PC-3 (cell line): ENCODE data around the gene FCF1. TPM values are rescaled to one million over a fixed set of nuclear protein-coding genes. Genes with fewer than 3 reads are reported as not detected.

ENCODE experiments used
- ATAC-seq: fragments of 200-7000 bp; cut with Tn5 transposase; 2 replicates; pipeline ENCODE4 v1.9.1; 2020; ENCODE audit warnings: mild to moderate bottlenecking, moderate library complexity
- BruUV-seq: library from RNA; stranded (reverse); fragments of 400-500 nt; replicated peaks from 2 replicates; lab custom pipeline; 2021; lab: Mats Ljungman, UMichigan
- CTCF ChIA-PET: fragments of 300-600 bp; sonication (Branson Sonifier 250); formaldehyde crosslinking; loops from one replicate; lab custom pipeline; 2022; ENCODE audit warnings: antibody characterized with exemption; lab: Charles Lee
- POLR2A ChIA-PET: fragments of 300-600 bp; sonication (Branson Sonifier 250); formaldehyde crosslinking; loops from one replicate; lab custom pipeline; 2022; ENCODE audit warnings: antibody characterized with exemption; ENCODE audit not compliant: unreplicated experiment; lab: Charles Lee
- DNase-seq: peaks from one replicate; pipeline ENCODE4 v3.0.0-alpha.2; 2015
- H2AFZ ChIP-seq: fragments of 300-600 bp; sonication (generic); 2 replicates; pipeline ENCODE4 v1.6.0; 2016; ENCODE audit warnings: antibody characterized with exemption, low read length
- H3F3A ChIP-seq: fragments of 300-600 bp; sonication (generic); one replicate; pipeline ENCODE4 v1.6.0; 2017; ENCODE audit warnings: antibody characterized with exemption, low read length, control low read depth, mild to moderate bottlenecking; ENCODE audit not compliant: unreplicated experiment
- H3K27ac ChIP-seq: fragments of 300-600 bp; sonication (generic); 2 replicates; pipeline ENCODE4 v1.5.1; 2016; ENCODE audit warnings: mild to moderate bottlenecking, low read length
- H3K27me3 ChIP-seq: fragments of 300-600 bp; sonication (generic); 2 replicates; pipeline ENCODE4 v1.6.1; 2016; ENCODE audit warnings: low read length, mixed read lengths
- H3K36me3 ChIP-seq: fragments of 300-600 bp; sonication (generic); 2 replicates; pipeline ENCODE4 v1.6.1; 2016; ENCODE audit warnings: low read depth, mixed run types, low read length, mixed read lengths
- H3K4me1 ChIP-seq: fragments of 300-600 bp; sonication (generic); 2 replicates; pipeline ENCODE4 v1.5.1; 2016; ENCODE audit warnings: low read length; ENCODE audit not compliant: insufficient read depth
- H3K4me2 ChIP-seq: fragments of 300-600 bp; sonication (generic); 2 replicates; pipeline ENCODE4 v1.6.0; 2016; ENCODE audit warnings: low read length
- H3K4me3 ChIP-seq: fragments of 300-600 bp; sonication (generic); 2 replicates; pipeline ENCODE4 v1.5.1; 2016; ENCODE audit warnings: mild to moderate bottlenecking, low read length, mixed read lengths
- H3K79me2 ChIP-seq: fragments of 300-600 bp; sonication (generic); 2 replicates; pipeline ENCODE4 v1.6.1; 2017; ENCODE audit warnings: low read length, mixed read lengths
- H3K9ac ChIP-seq: fragments of 300-600 bp; sonication (generic); 2 replicates; pipeline ENCODE4 v1.6.0; 2016; ENCODE audit warnings: mild to moderate bottlenecking, low read length
- H3K9me2 ChIP-seq: fragments of 300-600 bp; sonication (generic); replicated peaks from 2 replicates; pipeline ENCODE4 v1.6.1; 2016; ENCODE audit warnings: mixed run types, low read length, mixed read lengths
- H3K9me3 ChIP-seq: fragments of 300-600 bp; sonication (generic); 2 replicates; pipeline ENCODE4 v1.6.1; 2016; ENCODE audit warnings: low read length, mixed read lengths
- H4K20me1 ChIP-seq: fragments of 300-600 bp; sonication (generic); 2 replicates; pipeline ENCODE4 v1.6.1; 2016; ENCODE audit warnings: low read length, mixed read lengths
- EZH2 ChIP-seq: fragments of 300-600 bp; sonication (generic); IDR thresholded peaks from one replicate; pipeline ENCODE4 v1.6.1; 2017; ENCODE audit warnings: antibody characterized with exemption, mild to moderate bottlenecking, low read length; ENCODE audit not compliant: unreplicated experiment
- EZH2phosphoT487 ChIP-seq: fragments of 300-600 bp; sonication (generic); IDR thresholded peaks from 2 replicates; pipeline ENCODE4 v1.6.1; 2018; ENCODE audit warnings: mild to moderate bottlenecking, antibody characterized with exemption, low read length, borderline replicate concordance
- intact Hi-C: fragments of 100-400 bp; cut with micrococcal nuclease; formaldehyde crosslinking; loops from 2 replicates; pipeline ENCODE4 v1.9.0; 2023
- total RNA-seq: library from RNA; depleted of rRNA; stranded (reverse); fragments of >200 nt; gene quantifications from 2 replicates; pipeline ENCODE4 v1.2.3, GENCODE V29; 2014
- TF ChIP-seq, protein P1 (sequence below): fragments of 300-600 bp; sonication (generic); conservative IDR thresholded peaks from 2 replicates; pipeline ENCODE4 v1.5.1; 2017; ENCODE audit warnings: antibody characterized with exemption, low read depth, mild to moderate bottlenecking, low read length

The FCF1 gene
- total RNA-seq, 1 experiment from 2014 or later: 33.1 TPM

DNA sequence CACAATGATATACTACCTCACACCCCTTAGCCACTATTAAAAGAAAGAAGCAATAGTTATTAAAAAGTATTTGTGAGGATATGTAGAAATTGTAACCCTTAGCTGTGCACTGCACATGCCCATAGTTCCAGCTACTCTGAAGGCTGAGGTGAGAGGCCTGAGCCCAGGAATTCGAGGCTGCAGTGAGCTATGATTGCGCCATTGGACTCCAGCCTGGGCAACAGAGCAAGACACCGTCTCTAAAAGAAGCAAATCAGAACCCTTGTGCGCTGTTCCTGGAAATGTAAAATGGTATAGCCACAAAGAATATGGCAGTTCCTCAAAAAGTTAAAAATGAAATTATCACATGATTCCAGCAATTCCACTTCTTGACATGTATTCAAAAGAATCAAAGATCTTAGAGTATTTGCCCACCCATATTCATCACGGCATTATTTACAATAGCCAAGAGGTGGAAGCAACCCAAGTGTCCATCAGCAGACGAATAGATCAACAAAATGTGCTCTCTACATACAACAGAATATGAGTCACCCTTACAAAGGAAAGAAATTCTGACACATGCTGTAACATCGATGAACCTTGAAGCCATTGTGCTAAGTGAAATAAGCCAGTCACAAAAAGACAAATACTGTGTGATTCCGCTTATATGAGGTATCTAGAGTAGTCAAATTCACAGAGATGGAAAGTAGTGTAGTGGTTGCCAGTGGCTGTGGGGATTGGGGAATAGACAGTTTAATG is 26.5 kb downstream of the FCF1 start:
- no peak overlapping the region for H3K27ac ChIP-seq
- H3K27me3 ChIP-seq: no peaks in the 10 kb centered on the region
- no peaks in the 10 kb centered on the region for H3K9me3 ChIP-seq
- DNase-seq (peak; percentile 34), ATAC-seq (no peak)
- POLR2A ChIA-PET: no interaction called here
- no peak overlapping the region for H3K4me2 ChIP-seq
- intact Hi-C loops: no loop called here
- TF ChIP-seq EZH2phosphoT487 (no peak), EZH2 (no peak)
- TF ChIP-seq, protein P1, sequence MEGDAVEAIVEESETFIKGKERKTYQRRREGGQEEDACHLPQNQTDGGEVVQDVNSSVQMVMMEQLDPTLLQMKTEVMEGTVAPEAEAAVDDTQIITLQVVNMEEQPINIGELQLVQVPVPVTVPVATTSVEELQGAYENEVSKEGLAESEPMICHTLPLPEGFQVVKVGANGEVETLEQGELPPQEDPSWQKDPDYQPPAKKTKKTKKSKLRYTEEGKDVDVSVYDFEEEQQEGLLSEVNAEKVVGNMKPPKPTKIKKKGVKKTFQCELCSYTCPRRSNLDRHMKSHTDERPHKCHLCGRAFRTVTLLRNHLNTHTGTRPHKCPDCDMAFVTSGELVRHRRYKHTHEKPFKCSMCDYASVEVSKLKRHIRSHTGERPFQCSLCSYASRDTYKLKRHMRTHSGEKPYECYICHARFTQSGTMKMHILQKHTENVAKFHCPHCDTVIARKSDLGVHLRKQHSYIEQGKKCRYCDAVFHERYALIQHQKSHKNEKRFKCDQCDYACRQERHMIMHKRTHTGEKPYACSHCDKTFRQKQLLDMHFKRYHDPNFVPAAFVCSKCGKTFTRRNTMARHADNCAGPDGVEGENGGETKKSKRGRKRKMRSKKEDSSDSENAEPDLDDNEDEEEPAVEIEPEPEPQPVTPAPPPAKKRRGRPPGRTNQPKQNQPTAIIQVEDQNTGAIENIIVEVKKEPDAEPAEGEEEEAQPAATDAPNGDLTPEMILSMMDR: no peak
- no peak overlapping the region for H3K9ac ChIP-seq
- H3F3A ChIP-seq: no peaks in the 10 kb centered on the region
- H3K9me2 ChIP-seq: no peaks in the 10 kb centered on the region
- H4K20me1 ChIP-seq: no peaks in the 10 kb centered on the region
- no peak overlapping the region for H3K4me3 ChIP-seq
- CTCF ChIA-PET: no interaction called here
- H3K36me3 ChIP-seq: peaks cover 16% of the 10 kb centered on the region
- H2AFZ ChIP-seq: no peak overlapping the region
- no TSS peak for BruUV-seq
- no peaks in the 10 kb centered on the region for H3K79me2 ChIP-seq
- no peaks in the 10 kb centered on the region for H3K4me1 ChIP-seq

GRCh38 chr14:74747237-74747636 is 34.3 kb downstream of the FCF1 start:
- Histone ChIP-seq H3K9me3 (no peaks in the 10 kb centered on the region), H3K4me2 (no peak overlapping the region), H3K79me2 (no peaks in the 10 kb centered on the region), H3K4me3 (no peak overlapping the region), H3K4me1 (no peaks in the 10 kb centered on the region), H3K27ac (no peak overlapping the region), H4K20me1 (no peaks in the 10 kb centered on the region), H3K27me3 (no peaks in the 10 kb centered on the region), H3K36me3 (no peaks in the 10 kb centered on the region), H2AFZ (no peak overlapping the region), H3K9ac (no peak overlapping the region), H3K9me2 (no peaks in the 10 kb centered on the region), H3F3A (no peaks in the 10 kb centered on the region)
- POLR2A ChIA-PET: no interaction called here
- no peak for DNase-seq
- CTCF ChIA-PET: no interaction called here
- no peak for TF ChIP-seq EZH2
- no peak for TF ChIP-seq EZH2phosphoT487
- TF ChIP-seq, protein P1: no peak
- ATAC-seq: no peak
- intact Hi-C loops: no loop called here
- BruUV-seq: no TSS peak

GRCh38 chr14:74754157-74754556 is 41.2 kb downstream of the FCF1 start:
- no peaks in the 10 kb centered on the region for H3K9me3 ChIP-seq
- H3K27me3 ChIP-seq: no peaks in the 10 kb centered on the region
- no peak overlapping the region for H2AFZ ChIP-seq
- no peaks in the 10 kb centered on the region for H3K4me1 ChIP-seq
- ChIA-PET POLR2A (no interaction called here), CTCF (no interaction called here)
- no peaks in the 10 kb centered on the region for H3K9me2 ChIP-seq
- H3K36me3 ChIP-seq: no peaks in the 10 kb centered on the region
- intact Hi-C loops: no loop called here
- H4K20me1 ChIP-seq: no peaks in the 10 kb centered on the region
- H3K27ac ChIP-seq: no peak overlapping the region
- H3K9ac ChIP-seq: no peak overlapping the region
- TF ChIP-seq EZH2phosphoT487 (no peak), EZH2 (no peak)
- TF ChIP-seq, protein P1: no peak
- DNase-seq (no peak), ATAC-seq (no peak)
- no peak overlapping the region for H3K4me3 ChIP-seq
- no peaks in the 10 kb centered on the region for H3K79me2 ChIP-seq
- no peaks in the 10 kb centered on the region for H3F3A ChIP-seq
- no peak overlapping the region for H3K4me2 ChIP-seq
- no TSS peak for BruUV-seq
